Stimulated activated naive CD8-positive, alpha-beta T cell treated with anti-CD3 and anti-CD28 coated beads, Interleukin-15, Interleukin-2, amounts not matched to agents 100 U/mL and 50 U/mL, for 24 hours (primary cell): Measurements from ENCODE around the gene BRSK2.
"Not testable (repeated sequence)": the region's sequence is repeated elsewhere in the genome, so short reads cannot be mapped to it uniquely, and the experiment has no call there.

Experiments used
- ATAC-seq: fragments of 150-1000 bp; cut with Tn5 transposase; one replicate; pipeline ENCODE4 v1.10.0; 2021
- DNase-seq: peaks from one replicate; pipeline ENCODE4 v3.0.0; 2021

The BRSK2 gene

GRCh38 chr11:1354125-1354938 lies 35.4 kb upstream of the BRSK2 start:
- ATAC-seq (no peak), DNase-seq (no peak)

- ATAC-seq: no peak
- no peak for DNase-seq
Observed at GRCh38 chr11:1356007-1356435, 33.7 kb upstream of the BRSK2 start.

- no peak for ATAC-seq
Observed at GRCh38 chr11:1356478-1356960, 33.2 kb upstream of the BRSK2 start.

GRCh38 chr11:1358286-1358685 lies 31.4 kb upstream of the BRSK2 start:
- DNase-seq (no peak), ATAC-seq (no peak)

More at GRCh38 chr11:1356478-1356960, 33.2 kb upstream of the BRSK2 start:
- DNase-seq: no peak

GRCh38 chr11:1358931-1359330 lies 30.8 kb upstream of the BRSK2 start:
- DNase-seq, ATAC-seq: not testable (repeated sequence)

- DNase-seq (no peak), ATAC-seq (no peak)
Observed at GRCh38 chr11:1359556-1359955, 30.2 kb upstream of the BRSK2 start.

- ATAC-seq (no peak), DNase-seq (no peak)
Observed at GRCh38 chr11:1360181-1360834, 29.4 kb upstream of the BRSK2 start.

- no peak for DNase-seq
- ATAC-seq: no peak
Observed at GRCh38 chr11:1360835-1361357, 28.8 kb upstream of the BRSK2 start.

- no peak for DNase-seq
- no peak for ATAC-seq
Observed at GRCh38 chr11:1361882-1362281, 27.9 kb upstream of the BRSK2 start.

GRCh38 chr11:1367721-1368120 lies 22.0 kb upstream of the BRSK2 start:
- DNase-seq (no peak), ATAC-seq (no peak)

GRCh38 chr11:1368216-1368615 lies 21.5 kb upstream of the BRSK2 start:
- DNase-seq: no peak
- no peak for ATAC-seq

- ATAC-seq (no peak), DNase-seq (no peak)
Observed at GRCh38 chr11:1368966-1369365, 20.8 kb upstream of the BRSK2 start.

GRCh38 chr11:1369371-1370005 lies 20.2 kb upstream of the BRSK2 start:
- no peak for DNase-seq
- ATAC-seq: no peak

- no peak for ATAC-seq
Observed at GRCh38 chr11:1370186-1371025, 19.3 kb upstream of the BRSK2 start.

GRCh38 chr11:1371026-1371325 lies 18.8 kb upstream of the BRSK2 start:
- DNase-seq: no peak
- ATAC-seq: no peak

More at GRCh38 chr11:1370186-1371025, 19.3 kb upstream of the BRSK2 start:
- no peak for DNase-seq

GRCh38 chr11:1371377-1371776 lies 18.4 kb upstream of the BRSK2 start:
- ATAC-seq (no peak), DNase-seq (no peak)

- no peak for DNase-seq
- no peak for ATAC-seq
Observed at GRCh38 chr11:1371836-1372465, 17.8 kb upstream of the BRSK2 start.

- no peak for DNase-seq
Observed at GRCh38 chr11:1372660-1373059, 17.1 kb upstream of the BRSK2 start.

GRCh38 chr11:1373536-1374214 lies 16.1 kb upstream of the BRSK2 start:
- ATAC-seq (no peak), DNase-seq (no peak)

More at GRCh38 chr11:1372660-1373059, 17.1 kb upstream of the BRSK2 start:
- no peak for ATAC-seq

GRCh38 chr11:1375161-1375954 lies 14.4 kb upstream of the BRSK2 start:
- no peak for DNase-seq
- no peak for ATAC-seq
